H1 (cell line): ENCODE data around the gene TTC3. TPM values are rescaled to one million over a fixed set of nuclear protein-coding genes. Genes with fewer than 3 reads are reported as not detected.

Experiments used
- CTCF ChIA-PET: fragments of 300-600 bp; sonication (Branson Sonifier 250); formaldehyde crosslinking; loops from one replicate; lab custom pipeline; 2021; ENCODE audit not compliant: partially characterized antibody; lab: Charles Lee
- POLR2A ChIA-PET: fragments of 300-600 bp; sonication (Branson Sonifier 250); formaldehyde crosslinking; loops from one replicate; lab custom pipeline; 2021; ENCODE audit warnings: inconsistent platforms; ENCODE audit not compliant: partially characterized antibody; lab: Charles Lee
- DNase-seq, 2 experiments: peaks; one replicate each; pipeline versions ENCODE4 v3.0.0 to v3.0.0-alpha.2; 2010 to 2022; ENCODE audit warnings: low spot score in 2 of 2, low read depth in 1 of 2, mixed read lengths in 1 of 2
- FAIRE-seq: peaks from 2 replicates; lab custom pipeline; 2011; peaks lifted over from hg19 to GRCh38; lab: Jason Lieb, UNC
- H2AFZ ChIP-seq: 2 replicates; pipeline ENCODE4 v1.8.1; 2012; ENCODE audit warnings: low read length, inconsistent platforms
- H2AK5ac ChIP-seq: 2 replicates; pipeline ENCODE4 v1.6.1; 2013; ENCODE audit warnings: low read depth, low read length
- H2BK120ac ChIP-seq: replicated peaks from 2 replicates; pipeline ENCODE3; 2013; ENCODE audit warnings: low read depth, low read length, inconsistent platforms
- H2BK12ac ChIP-seq: 2 replicates; pipeline ENCODE4 v1.6.1; 2013; ENCODE audit warnings: low read depth, low read length
- H2BK15ac ChIP-seq: 2 replicates; pipeline ENCODE4 v1.6.1; 2013; ENCODE audit warnings: low read length
- H2BK20ac ChIP-seq: 2 replicates; pipeline ENCODE4 v1.6.1; 2013; ENCODE audit warnings: low read length
- H2BK5ac ChIP-seq: 2 replicates; pipeline ENCODE4 v1.6.1; 2013; ENCODE audit warnings: low read depth, low read length
- H3K14ac ChIP-seq: 2 replicates; pipeline ENCODE4 v1.6.1; 2013; ENCODE audit warnings: inconsistent platforms; ENCODE audit not compliant: insufficient read length
- H3K18ac ChIP-seq: 2 replicates; pipeline ENCODE4 v1.6.1; 2013; ENCODE audit warnings: low read length; ENCODE audit errors: extremely low read depth
- H3K23ac ChIP-seq: 2 replicates; pipeline ENCODE4 v1.6.1; 2013; ENCODE audit warnings: inconsistent platforms; ENCODE audit not compliant: insufficient read length
- H3K23me2 ChIP-seq: 2 replicates; pipeline ENCODE4 v1.6.1; 2013; ENCODE audit warnings: low read depth, low read length
- H3K27ac ChIP-seq: 2 replicates; pipeline ENCODE4 v1.6.1; 2011; ENCODE audit warnings: low read depth, low read length, inconsistent platforms
- H3K27me3 ChIP-seq, 4 experiments: replicated peaks in 1 of 4; 1 replicate in 1 of 4; 2 replicates in 3 of 4; pipeline versions ENCODE4 v1.6.1 to v1.8.1; 2011 to 2013; ENCODE audit warnings: low read length in 3 of 4, mild to moderate bottlenecking in 3 of 4, inconsistent platforms in 2 of 4, mixed read lengths in 2 of 4, moderate library complexity in 1 of 4; ENCODE audit not compliant: control insufficient read depth in 3 of 4, insufficient read depth in 3 of 4; ENCODE audit errors: extremely low read depth in 1 of 4
- H3K36me3 ChIP-seq, 4 experiments: 2 replicates each; pipeline versions ENCODE4 v1.6.1 to v1.8.1; 2011 to 2013; ENCODE audit warnings: mild to moderate bottlenecking in 4 of 4, low read length in 3 of 4, moderate library complexity in 2 of 4, control low read depth in 1 of 4, inconsistent platforms in 1 of 4; ENCODE audit not compliant: insufficient read depth in 4 of 4, control insufficient read depth in 2 of 4
- H3K4ac ChIP-seq: replicated peaks from 2 replicates; pipeline ENCODE3; 2013; ENCODE audit warnings: low read length, low read depth, mixed read lengths, inconsistent platforms; ENCODE audit not compliant: insufficient read length
- H3K4me1 ChIP-seq, 4 experiments: replicated peaks in 1 of 4; 1 replicate in 1 of 4; 2 replicates in 3 of 4; pipeline versions ENCODE4 v1.6.1 to v1.8.1; 2011 to 2013; ENCODE audit warnings: low read length in 3 of 4, inconsistent platforms in 2 of 4, mixed read lengths in 1 of 4; ENCODE audit not compliant: insufficient read depth in 4 of 4, control insufficient read depth in 3 of 4
- H3K4me2 ChIP-seq, 2 experiments: 2 replicates each; pipeline versions ENCODE4 v1.6.1 to v1.8.1; 2011 to 2013; ENCODE audit warnings: low read depth in 2 of 2, low read length in 2 of 2, control low read depth in 1 of 2, inconsistent platforms in 1 of 2, mild to moderate bottlenecking in 1 of 2; ENCODE audit not compliant: insufficient read depth in 1 of 2
- H3K4me3 ChIP-seq, 4 experiments: fragments of 200-600, 300-600 bp in 1 of 4; sonication (generic), shearing (Covaris generic), sonication (Bioruptor Twin) in 1 of 4; 2 replicates each; pipeline versions ENCODE4 v1.5.1 to v1.8.1; 2011 to 2016; ENCODE audit warnings: low read length in 4 of 4, low read depth in 3 of 4, control low read depth in 2 of 4, inconsistent platforms in 2 of 4, mild to moderate bottlenecking in 2 of 4, mixed read lengths in 1 of 4, moderate library complexity in 1 of 4; ENCODE audit not compliant: insufficient read depth in 2 of 4; ENCODE audit errors: extremely low read depth in 1 of 4
- H3K56ac ChIP-seq: replicated peaks from 2 replicates; pipeline ENCODE3; 2013; ENCODE audit warnings: low read depth, mild to moderate bottlenecking, mixed read lengths, low read length, inconsistent platforms; ENCODE audit not compliant: insufficient read length
- H3K79me1 ChIP-seq: 2 replicates; pipeline ENCODE4 v1.6.1; 2013; ENCODE audit warnings: low read depth, low read length, control low read depth
- H3K79me2 ChIP-seq, 2 experiments: 2 replicates each; pipeline versions ENCODE4 v1.6.1 to v1.8.1; 2012 to 2013; ENCODE audit warnings: low read length in 2 of 2, mild to moderate bottlenecking in 2 of 2, inconsistent platforms in 1 of 2; ENCODE audit not compliant: insufficient read depth in 2 of 2, control insufficient read depth in 1 of 2
- H3K9ac ChIP-seq, 4 experiments: replicated peaks in 1 of 4; 1 replicate in 1 of 4; 2 replicates in 3 of 4; pipeline versions ENCODE4 v1.6.1 to v1.8.1; 2011 to 2013; ENCODE audit warnings: low read depth in 3 of 4, low read length in 3 of 4, control low read depth in 2 of 4, mild to moderate bottlenecking in 2 of 4, moderate library complexity in 2 of 4, inconsistent platforms in 1 of 4; ENCODE audit errors: extremely low read depth in 1 of 4
- H3K9me3 ChIP-seq, 2 experiments: 2 replicates each; pipeline versions ENCODE4 v1.6.1 to v1.8.1; 2012 to 2013; ENCODE audit warnings: mild to moderate bottlenecking in 2 of 2, moderate library complexity in 2 of 2, control low read depth in 1 of 2, inconsistent platforms in 1 of 2, low read depth in 1 of 2, low read length in 1 of 2, mixed read lengths in 1 of 2; ENCODE audit not compliant: insufficient read depth in 2 of 2
- H4K20me1 ChIP-seq, 2 experiments: replicated peaks in 1 of 2; 2 replicates each; pipeline versions ENCODE3 to v1.8.1; 2011 to 2013; ENCODE audit warnings: inconsistent platforms in 2 of 2, low read length in 2 of 2, mild to moderate bottlenecking in 1 of 2; ENCODE audit not compliant: insufficient read depth in 2 of 2, control insufficient read depth in 1 of 2
- H4K5ac ChIP-seq: 2 replicates; pipeline ENCODE4 v1.6.1; 2013; ENCODE audit warnings: low read length, low read depth, mixed read lengths, inconsistent platforms; ENCODE audit not compliant: insufficient read length
- H4K8ac ChIP-seq: 2 replicates; pipeline ENCODE4 v1.8.0; 2013; ENCODE audit warnings: mild to moderate bottlenecking, moderate library complexity, low read length, inconsistent platforms; ENCODE audit not compliant: insufficient read depth; ENCODE audit errors: extremely low read depth
- H4K91ac ChIP-seq: replicated peaks from 2 replicates; pipeline ENCODE3; 2013; ENCODE audit warnings: low read length, mixed read lengths, inconsistent platforms; ENCODE audit not compliant: insufficient read length
- ATF2 ChIP-seq: IDR thresholded peaks from 2 replicates; pipeline ENCODE4 v1.6.1; 2012; ENCODE audit warnings: low read length, inconsistent platforms
- EP300 ChIP-seq, 2 experiments: IDR thresholded peaks; 1 replicate in 1 of 2; 2 replicates in 1 of 2; pipeline ENCODE4 v1.6.1; 2011 to 2012; ENCODE audit warnings: low read depth in 2 of 2, low read length in 2 of 2, mild to moderate bottlenecking in 2 of 2, borderline replicate concordance in 1 of 2, inconsistent platforms in 1 of 2, moderate library complexity in 1 of 2
- KDM4A ChIP-seq: IDR thresholded peaks from one replicate; pipeline ENCODE4 v1.7.1; 2012; ENCODE audit warnings: low read depth, mild to moderate bottlenecking, moderate library complexity, low read length, inconsistent platforms; ENCODE audit not compliant: severe bottlenecking
- POLR2AphosphoS5 ChIP-seq: IDR thresholded peaks from 2 replicates; pipeline ENCODE4 v1.6.1; 2011; ENCODE audit warnings: low read depth, low read length
- POU5F1 ChIP-seq: IDR thresholded peaks from 2 replicates; pipeline ENCODE4 v1.6.1; 2011; ENCODE audit warnings: low read depth, mild to moderate bottlenecking, low read length, moderate library complexity
- TAF7 ChIP-seq: optimal IDR thresholded peaks from 2 replicates; pipeline ENCODE3; 2011; ENCODE audit warnings: low read depth, mild to moderate bottlenecking, inconsistent platforms, low read length, moderate library complexity, borderline replicate concordance
- TCF12 ChIP-seq: IDR thresholded peaks from 2 replicates; pipeline ENCODE4 v1.6.1; 2011; ENCODE audit warnings: low read depth, mild to moderate bottlenecking, low read length
- WGBS, 2 experiments: shearing (Covaris generic) in 1 of 2; methylation state at CpG; one replicate each; pipeline versions ENCODE4 v1.1.6 to v1.1.7; 2013 to 2015; ENCODE audit warnings: low lambda C conversion rate in 2 of 2, mixed read lengths in 2 of 2, inconsistent platforms in 1 of 2, low coverage in 1 of 2, missing lambda C conversion rate in 1 of 2; ENCODE audit not compliant: insufficient replicate concordance in 2 of 2, insufficient coverage in 1 of 2, insufficient read length in 1 of 2; ENCODE audit errors: extremely low coverage in 1 of 2, missing lambda C conversion rate in 1 of 2; 5-methylcytosine and 5-hydroxymethylcytosine counted together
- polyA plus RNA-seq, 7 experiments: library from polyadenylated mRNA; depleted of rRNA in 3 of 7; stranded (reverse) in 5 of 7; unstranded in 2 of 7; fragments of >200 nt in 5 of 7; fragments of 200-250 nt in 2 of 7; gene quantifications; 1 replicate in 5 of 7; 2 replicates in 1 of 7; 4 replicates in 1 of 7; pipeline versions ENCODE4 v1.2.1 to v1.2.3, GENCODE V29; 2011 to 2013; ENCODE audit warnings: missing spikeins in 2 of 7, mixed read lengths in 2 of 7
- total RNA-seq: library from RNA; stranded (reverse); fragmentation: NEBNext Ultra II Directional; extraction: Animal tissue kit (Norgen Biotek cat#: 25700); gene quantifications from 2 replicates; pipeline ENCODE4 v1.2.1, GENCODE V29; 2021

The TTC3 gene
- total and polyA plus RNA-seq, 2 of the 8 experiments (the other 6 are each of a cell fraction or from before 2014, with no cell fraction given): 11.0 to 36.2 TPM

GRCh38 chr21:37249112-37249904, 176.3 kb downstream of the TTC3 start:
- Histone ChIP-seq H2BK20ac (no peak overlapping the region), H3K4me2 (no peak overlapping the region), H3K23me2 (no peaks in the 10 kb centered on the region), H3K56ac (no peak overlapping the region), H2BK15ac (no peak overlapping the region), H3K4ac (no peak overlapping the region), H3K27me3 (no peaks in the 10 kb centered on the region), H2BK120ac (no peak overlapping the region), H3K36me3 (no peaks in the 10 kb centered on the region), H3K14ac (no peak overlapping the region), H2AFZ (no peak overlapping the region), H4K20me1 (peaks cover 3 to 9% of the 10 kb centered on the region in 2 experiments), H4K5ac (no peak overlapping the region), H3K79me2 (peaks cover 5 to 99% of the 10 kb centered on the region in 2 experiments), H3K4me3 (no peak overlapping the region), H2BK12ac (no peak overlapping the region), H3K4me1 (peaks cover 0 to 8% (median 7%) of the 10 kb centered on the region in 4 experiments; a peak in 6 of 7 replicates), H3K9ac (no peak overlapping the region), H3K9me3 (no peaks in the 10 kb centered on the region), H4K8ac (no peak overlapping the region), H4K91ac (no peak overlapping the region), H2AK5ac (no peak overlapping the region), H2BK5ac (no peak overlapping the region), H3K27ac (no peak overlapping the region), H3K79me1 (peaks cover 14% of the 10 kb centered on the region), H3K18ac (no peak overlapping the region), H3K23ac (no peak overlapping the region)
- 85% methylated on average over 3 of the region's 3 CpGs; no CpG with 5 or more reads in 1 of the 2 experiments for WGBS, 2 experiments
- DNase-seq (no peak), FAIRE-seq (no peak)
- CTCF ChIA-PET: no interaction called here
- TF ChIP-seq POLR2AphosphoS5 (no peak), TAF7 (no peak), POU5F1 (no peak), ATF2 (no peak), TCF12 (no peak), KDM4A (no peak), EP300 (IDR thresholded peaks at IDR 0.05; ENCODE audit: borderline replicate concordance in 1 of 2, low read depth in 2 of 2, low read length in 2 of 2) (no peak)
- POLR2A ChIA-PET: interaction anchor here (0.9 kb wide), 1 partner anchor 18 kb away, joined by 3 read pairs; the partner anchor contains the start of gene VPS26C
